ENCODE data around the gene TEN1.
"Not testable (repeated sequence)": the region's sequence is repeated elsewhere in the genome, so short reads cannot be mapped to it uniquely, and the experiment has no call there.

Gene TEN1

DNA sequence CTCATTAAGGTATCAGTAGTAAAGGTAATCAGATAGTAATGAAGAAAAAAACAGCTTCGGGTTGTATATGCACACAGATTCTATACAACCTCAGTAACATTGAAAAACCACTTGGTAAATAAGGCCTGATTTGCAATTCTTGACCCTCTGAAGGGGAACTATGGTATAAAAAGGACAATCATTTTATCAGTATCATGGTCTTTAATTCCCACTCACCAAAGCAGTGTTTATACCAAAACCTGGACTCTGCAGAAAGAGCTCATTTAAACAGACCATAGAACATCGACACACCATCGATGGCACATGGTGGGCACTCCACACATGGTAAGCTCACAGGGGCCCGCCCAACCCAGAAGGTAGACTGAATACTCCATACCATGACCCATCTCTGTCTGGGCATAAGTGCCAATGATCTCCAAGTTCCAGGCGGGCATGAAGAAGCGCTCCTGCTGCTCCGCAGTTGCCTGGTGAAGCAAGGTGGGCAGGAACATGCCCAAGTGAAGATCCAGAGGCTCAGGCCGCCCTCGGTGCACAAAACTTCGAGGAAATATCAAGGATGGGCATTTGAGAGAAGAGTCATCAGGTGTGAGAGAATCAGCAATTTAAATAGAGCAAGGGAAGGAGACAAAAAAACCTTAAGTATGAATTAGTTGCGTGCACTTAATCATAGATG lies 19.1 kb upstream of the TEN1 start:
- Mint-ChIP-seq H3K36me3 (ENCODE audit: low read depth) (peaks cover 16% of the 10 kb centered on the region), H3K4me1 (ENCODE audit: low read depth) (peaks cover 2% of the 10 kb centered on the region), H3K27ac (no peak overlapping the region), H3K27me3 (ENCODE audit: low read depth) (no peaks in the 10 kb centered on the region), H3K9me3 (no peaks in the 10 kb centered on the region), H3K4me3 (no peak overlapping the region)

DNA sequence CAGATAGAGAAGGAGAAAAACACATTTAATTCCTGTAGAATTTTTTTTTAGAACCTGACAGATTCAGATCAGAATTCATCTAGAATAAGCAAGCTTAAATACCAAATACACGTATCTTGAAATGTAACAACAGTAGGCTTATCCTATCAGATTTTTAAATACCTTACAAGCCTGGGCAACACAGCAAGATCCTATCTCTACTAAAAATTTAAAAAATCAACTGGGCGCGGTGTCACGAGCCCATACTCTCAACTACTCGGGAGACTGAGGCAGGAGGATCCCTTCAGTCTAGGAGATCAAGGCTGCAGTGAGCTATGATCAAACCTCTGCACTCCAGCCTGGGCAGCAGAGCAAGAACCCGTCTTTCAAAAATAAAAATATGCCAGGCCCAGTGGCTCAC lies 13.6 kb upstream of the TEN1 start:
- no peak overlapping the region for H3K27ac Mint-ChIP-seq
- H3K9me3 Mint-ChIP-seq: no peaks in the 10 kb centered on the region
- no peak overlapping the region for H3K4me3 Mint-ChIP-seq
- H3K4me1 Mint-ChIP-seq (ENCODE audit: low read depth): peaks cover 4% of the 10 kb centered on the region
- no peaks in the 10 kb centered on the region for H3K27me3 Mint-ChIP-seq (ENCODE audit: low read depth)
- H3K36me3 Mint-ChIP-seq (ENCODE audit: low read depth): peaks cover 2% of the 10 kb centered on the region

DNA sequence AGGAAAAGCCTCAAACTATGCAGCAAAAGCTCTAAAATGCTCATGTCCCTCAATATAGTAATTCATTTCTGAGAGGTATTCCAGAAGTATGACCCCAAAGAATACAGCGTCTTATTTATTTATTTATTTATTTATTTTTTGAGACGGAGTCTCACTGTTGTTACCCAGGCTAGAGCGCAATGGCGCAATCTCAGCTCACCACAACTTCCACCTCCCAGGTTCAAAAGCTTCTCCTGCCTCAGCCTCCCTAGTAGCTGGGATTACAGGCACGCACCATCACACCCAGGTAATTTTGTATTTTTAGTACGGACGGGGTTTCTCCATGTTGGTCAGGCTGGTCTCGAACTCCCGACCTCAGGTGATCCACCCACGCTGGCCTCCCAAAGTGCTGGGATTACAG lies 10.0 kb upstream of the TEN1 start:
- not testable (repeated sequence) for H3K9me3 Mint-ChIP-seq; H3K27me3 Mint-ChIP-seq (ENCODE audit: low read depth); H3K4me1 Mint-ChIP-seq (ENCODE audit: low read depth); H3K27ac Mint-ChIP-seq; H3K4me3 Mint-ChIP-seq
- H3K36me3 Mint-ChIP-seq (ENCODE audit: low read depth): peaks cover 20% of the 10 kb centered on the region

DNA sequence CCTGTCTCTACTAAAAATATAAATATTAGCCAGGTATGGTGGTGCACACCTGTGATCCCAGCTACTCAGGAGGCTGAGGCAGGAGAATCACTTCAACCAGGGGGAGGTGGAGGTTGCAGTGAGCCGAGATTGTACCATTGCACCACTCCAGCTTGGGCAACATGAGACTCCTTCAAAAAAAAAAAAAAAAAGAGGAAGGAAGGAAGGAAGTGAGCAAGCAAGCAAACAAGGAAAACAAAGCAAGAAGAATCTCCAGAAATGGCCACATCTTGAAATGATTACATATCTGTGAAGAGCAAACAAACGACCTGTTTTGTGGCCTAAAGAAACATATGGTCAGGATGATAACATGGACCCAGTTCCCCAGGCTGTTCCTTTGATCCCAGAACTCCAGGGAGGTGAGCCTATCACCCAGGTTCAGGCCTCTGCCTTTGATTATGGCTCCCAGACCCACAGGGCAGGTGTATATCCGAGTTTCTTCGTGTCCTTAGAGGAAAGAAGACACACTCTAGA lies 9.0 kb upstream of the TEN1 start:
- Mint-ChIP-seq H3K4me3 (no peak overlapping the region), H3K27ac (no peak overlapping the region), H3K27me3 (ENCODE audit: low read depth) (no peaks in the 10 kb centered on the region), H3K9me3 (no peaks in the 10 kb centered on the region), H3K36me3 (ENCODE audit: low read depth) (peaks cover 24% of the 10 kb centered on the region), H3K4me1 (ENCODE audit: low read depth) (peaks cover 5% of the 10 kb centered on the region)

DNA sequence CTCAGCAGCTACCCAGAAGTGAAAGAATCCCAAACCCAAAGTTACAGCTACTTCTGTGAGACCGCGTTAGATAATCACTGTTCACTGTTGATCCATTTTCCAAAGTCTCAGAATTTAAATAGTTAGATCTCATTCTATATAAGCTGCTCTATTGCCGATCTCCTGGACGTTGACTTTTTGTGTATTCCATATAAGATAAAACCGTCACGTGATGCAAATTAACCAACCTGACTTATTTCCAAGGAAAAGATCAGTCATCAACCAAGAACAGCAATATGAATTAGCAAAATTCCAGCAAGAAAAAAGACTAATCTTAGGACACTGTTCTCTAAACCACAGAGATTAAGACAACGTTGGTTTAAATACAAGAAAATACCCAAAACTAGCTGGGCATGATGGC lies 8.4 kb upstream of the TEN1 start:
- Mint-ChIP-seq H3K27me3 (ENCODE audit: low read depth) (no peaks in the 10 kb centered on the region), H3K36me3 (ENCODE audit: low read depth) (peaks cover 24% of the 10 kb centered on the region), H3K9me3 (no peaks in the 10 kb centered on the region), H3K4me1 (ENCODE audit: low read depth) (peaks cover 7% of the 10 kb centered on the region), H3K27ac (no peak overlapping the region), H3K4me3 (no peak overlapping the region)

DNA sequence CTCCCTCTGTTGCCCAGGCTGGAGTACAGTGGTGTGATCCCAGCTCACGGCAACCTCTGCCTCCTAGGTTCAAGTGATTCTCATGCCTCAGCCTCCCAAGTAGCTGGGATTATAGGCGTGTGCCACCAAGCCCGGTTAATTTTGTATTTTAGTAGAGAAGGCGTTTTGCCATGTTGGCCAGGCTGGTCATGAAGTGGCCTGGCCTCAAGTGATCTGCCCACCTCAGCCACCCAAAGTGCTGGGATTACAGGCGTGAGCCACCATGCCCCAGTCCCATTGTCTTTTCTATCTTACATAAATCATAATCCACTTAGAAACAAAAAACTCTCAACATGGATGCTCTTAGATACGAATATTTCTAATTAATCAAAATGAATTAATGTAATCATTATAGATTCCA lies 3.9 kb upstream of the TEN1 start:
- not testable (repeated sequence) for H3K4me3 Mint-ChIP-seq; H3K27ac Mint-ChIP-seq; H3K9me3 Mint-ChIP-seq; H3K27me3 Mint-ChIP-seq (ENCODE audit: low read depth)
- Mint-ChIP-seq H3K36me3 (ENCODE audit: low read depth) (peaks cover 31% of the 10 kb centered on the region), H3K4me1 (ENCODE audit: low read depth) (peaks cover 20% of the 10 kb centered on the region)

DNA sequence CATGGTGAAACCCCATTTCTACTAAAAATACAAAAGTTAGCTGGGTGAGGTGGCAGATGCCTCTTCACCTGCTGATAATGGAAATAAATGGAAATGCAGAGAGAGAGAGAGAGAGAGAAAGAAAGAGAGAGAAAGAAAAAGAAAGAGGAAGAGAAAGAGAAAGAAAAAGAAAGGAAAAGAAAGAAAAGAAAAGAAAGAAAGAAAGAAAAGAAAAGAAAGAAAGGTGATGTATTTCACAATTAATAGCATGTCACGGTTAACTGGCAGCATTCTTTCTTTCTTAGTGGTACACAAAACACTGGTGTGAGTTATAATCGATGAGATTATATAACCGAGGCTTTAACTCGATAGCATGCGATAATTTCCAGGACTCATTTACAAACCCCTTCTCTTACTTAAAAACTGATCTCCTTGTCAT lies 3.3 kb upstream of the TEN1 start:
- Mint-ChIP-seq H3K36me3 (ENCODE audit: low read depth) (peaks cover 29% of the 10 kb centered on the region), H3K27ac (no peak overlapping the region), H3K27me3 (ENCODE audit: low read depth) (no peaks in the 10 kb centered on the region), H3K4me3 (no peak overlapping the region), H3K9me3 (no peaks in the 10 kb centered on the region), H3K4me1 (ENCODE audit: low read depth) (peaks cover 21% of the 10 kb centered on the region)

DNA sequence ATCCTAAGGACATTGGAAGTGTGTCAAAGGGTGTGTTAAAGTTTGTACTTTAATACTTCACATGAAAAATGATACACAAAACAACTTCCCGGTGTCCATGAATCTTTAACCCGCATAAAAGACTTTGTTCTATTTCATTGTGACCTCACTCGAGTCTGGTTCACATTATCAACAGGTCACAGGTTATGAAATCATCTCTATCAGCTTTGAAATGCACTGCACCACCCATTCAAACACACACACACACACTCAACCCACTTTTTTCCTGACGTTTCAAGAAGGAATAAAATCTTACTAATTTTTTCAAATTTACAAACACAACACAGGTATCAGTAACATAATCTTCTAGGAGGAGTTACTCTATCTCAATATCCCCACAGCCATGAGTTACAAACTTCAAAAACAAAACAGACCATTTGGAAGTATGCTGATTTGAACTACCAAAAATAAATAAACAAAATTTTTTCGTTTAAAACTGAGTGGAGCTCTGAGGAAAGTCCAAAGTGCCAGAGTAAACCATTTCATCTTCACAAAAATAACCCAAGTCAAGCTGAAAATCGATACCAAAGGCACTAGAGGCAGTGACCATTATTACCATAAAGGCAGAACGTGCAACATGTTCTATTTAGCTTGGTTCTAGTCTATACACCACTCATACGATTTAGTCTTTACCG lies 2.7 kb upstream of the TEN1 start:
- H3K4me3 Mint-ChIP-seq: no peak overlapping the region
- H3K9me3 Mint-ChIP-seq: no peaks in the 10 kb centered on the region
- H3K27ac Mint-ChIP-seq: peak overlapping the region; percentile 1
- peaks cover 27% of the 10 kb centered on the region for H3K36me3 Mint-ChIP-seq (ENCODE audit: low read depth)
- H3K4me1 Mint-ChIP-seq (ENCODE audit: low read depth): peaks cover 22% of the 10 kb centered on the region
- no peaks in the 10 kb centered on the region for H3K27me3 Mint-ChIP-seq (ENCODE audit: low read depth)

DNA sequence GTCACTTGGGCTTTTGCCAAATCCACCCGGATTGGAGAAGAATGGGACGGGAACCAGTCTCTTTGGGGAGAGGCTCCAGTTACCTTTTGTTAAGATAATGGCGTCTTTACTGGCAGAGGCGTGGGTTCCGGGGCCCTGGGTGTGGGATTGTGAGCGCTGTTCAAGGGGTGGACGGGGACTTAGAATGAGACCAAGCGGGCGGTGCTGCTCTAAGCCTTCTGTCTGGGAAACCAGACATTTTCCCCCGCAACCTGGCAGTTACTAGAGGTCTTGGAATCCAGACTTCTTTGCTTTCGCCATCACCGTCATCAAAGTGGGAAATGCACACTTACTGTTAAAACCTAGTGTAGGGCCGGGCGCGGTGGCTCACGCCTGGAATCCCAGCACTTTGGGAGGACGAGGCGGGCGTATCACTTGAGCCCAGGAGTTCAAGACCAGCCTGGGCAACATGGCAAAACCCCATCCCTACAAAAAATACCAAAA lies 706 bp downstream of the TEN1 start:
- H3K4me3 Mint-ChIP-seq: peak overlapping the region; percentile 95
- H3K27me3 Mint-ChIP-seq (ENCODE audit: low read depth): no peaks in the 10 kb centered on the region
- H3K36me3 Mint-ChIP-seq (ENCODE audit: low read depth): peaks cover 9% of the 10 kb centered on the region
- H3K9me3 Mint-ChIP-seq: no peaks in the 10 kb centered on the region
- peaks cover 19% of the 10 kb centered on the region for H3K4me1 Mint-ChIP-seq (ENCODE audit: low read depth)
- peak overlapping the region; percentile 97 for H3K27ac Mint-ChIP-seq

DNA sequence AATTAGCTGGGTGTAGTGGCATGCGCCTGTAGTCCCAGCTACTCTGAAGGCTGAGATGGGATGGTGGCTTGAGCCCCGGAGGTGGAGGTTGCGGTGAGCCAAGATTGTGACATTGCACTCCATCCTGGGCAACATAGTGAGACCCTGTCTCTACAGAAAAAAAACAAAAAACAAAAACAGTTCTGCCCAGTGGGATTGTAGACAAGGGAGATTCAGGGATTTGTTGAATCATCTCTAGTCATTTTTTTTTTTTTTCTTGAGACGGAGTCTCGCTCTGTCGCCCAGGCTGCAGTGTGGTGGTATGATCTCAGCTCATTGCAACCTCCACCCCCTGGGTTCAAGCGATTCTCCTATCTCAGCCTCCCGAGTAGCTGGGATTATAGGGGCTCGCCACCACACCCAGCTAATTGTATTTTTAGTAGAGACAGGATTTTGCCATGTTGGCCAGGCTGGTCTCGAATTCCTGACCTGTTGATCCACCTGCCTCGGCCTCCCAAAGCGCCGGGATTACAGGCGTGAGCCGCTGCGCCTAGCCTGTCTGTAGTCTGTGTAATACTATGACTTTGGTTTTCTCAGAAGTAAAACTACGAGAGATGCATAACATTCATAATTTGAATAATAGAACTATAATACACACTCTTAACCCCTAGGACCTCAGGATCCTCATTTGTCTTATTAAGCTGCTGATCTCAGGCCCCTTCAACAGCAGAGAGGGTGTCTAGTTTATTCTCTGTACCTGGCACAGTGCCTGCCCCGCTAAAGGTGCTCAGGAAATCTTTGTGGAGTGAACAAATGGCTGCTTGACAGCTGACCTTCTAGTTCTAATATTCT lies 1.4 kb downstream of the TEN1 start:
- peaks cover 19% of the 10 kb centered on the region for H3K4me1 Mint-ChIP-seq (ENCODE audit: low read depth)
- peak overlapping the region; percentile 97 for H3K27ac Mint-ChIP-seq
- peaks cover 9% of the 10 kb centered on the region for H3K36me3 Mint-ChIP-seq (ENCODE audit: low read depth)
- peak overlapping the region; percentile 95 for H3K4me3 Mint-ChIP-seq
- no peaks in the 10 kb centered on the region for H3K27me3 Mint-ChIP-seq (ENCODE audit: low read depth)
- no peaks in the 10 kb centered on the region for H3K9me3 Mint-ChIP-seq

DNA sequence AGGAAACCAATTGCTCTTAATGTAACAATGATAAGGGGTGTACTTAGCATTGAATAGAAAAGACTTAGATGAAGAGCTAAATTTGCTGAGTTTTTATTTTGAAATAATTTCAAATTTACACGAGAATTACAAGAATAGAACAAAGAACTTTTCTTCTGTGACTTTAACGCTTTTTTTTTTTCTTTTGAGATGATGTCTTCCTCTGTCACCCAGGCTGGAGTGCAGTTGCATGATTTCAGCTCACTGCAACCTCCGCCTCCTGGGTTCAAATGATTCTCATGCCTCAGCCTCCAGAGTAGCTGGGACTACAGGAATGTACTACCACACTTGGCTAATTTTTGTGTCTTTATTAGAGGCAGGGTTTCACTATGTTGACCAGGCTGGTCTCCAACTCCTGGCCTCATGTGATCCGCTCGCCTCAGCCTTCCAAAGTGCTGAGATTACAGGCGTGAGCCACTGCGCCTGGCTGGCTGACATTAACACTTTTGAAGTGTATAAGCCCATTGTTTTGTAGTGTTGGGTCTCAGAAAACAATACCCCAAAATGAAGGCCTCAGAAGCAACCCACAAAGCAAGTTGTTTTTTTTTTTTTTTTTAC lies 2.1 kb downstream of the TEN1 start:
- Mint-ChIP-seq H3K27ac (peak overlapping the region; percentile 52), H3K36me3 (ENCODE audit: low read depth) (peaks cover 7% of the 10 kb centered on the region), H3K9me3 (no peaks in the 10 kb centered on the region), H3K4me3 (no peak overlapping the region), H3K27me3 (ENCODE audit: low read depth) (no peaks in the 10 kb centered on the region), H3K4me1 (ENCODE audit: low read depth) (peaks cover 15% of the 10 kb centered on the region)

DNA sequence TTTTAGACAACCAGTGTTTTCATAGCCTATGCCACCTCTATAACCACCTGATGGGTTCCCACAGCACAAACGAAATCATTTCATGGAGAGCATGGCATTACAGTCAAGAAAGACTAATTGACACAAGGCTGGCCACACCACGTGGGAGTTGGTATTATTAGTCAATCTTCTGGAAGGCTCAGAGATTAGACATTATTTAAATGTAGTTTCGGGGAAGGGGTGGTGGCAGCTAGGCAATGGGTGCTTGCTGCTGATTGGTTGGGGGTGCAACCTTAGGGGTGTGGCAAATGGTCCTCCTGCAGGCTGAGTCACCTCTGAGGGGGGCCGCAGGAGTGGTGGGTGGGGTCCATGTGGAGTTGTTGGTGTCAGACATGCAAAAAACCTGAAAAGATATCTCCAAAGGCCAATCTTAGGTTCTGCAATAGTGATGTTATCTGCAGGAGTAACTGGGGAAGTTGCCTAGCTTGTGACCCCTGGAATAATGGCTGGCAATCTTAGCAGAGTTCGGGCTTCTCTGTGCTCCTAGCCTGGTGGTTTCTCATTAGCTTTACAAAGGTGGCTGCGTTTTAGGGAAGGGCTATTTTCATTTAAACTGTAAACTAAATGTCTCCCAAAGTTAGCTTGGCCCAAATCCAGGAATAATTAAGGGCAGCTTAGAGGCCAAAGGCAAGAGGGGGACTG lies 4.6 kb downstream of the TEN1 start:
- no peak overlapping the region for H3K4me3 Mint-ChIP-seq
- no peaks in the 10 kb centered on the region for H3K27me3 Mint-ChIP-seq (ENCODE audit: low read depth)
- no peaks in the 10 kb centered on the region for H3K9me3 Mint-ChIP-seq
- H3K36me3 Mint-ChIP-seq (ENCODE audit: low read depth): no peaks in the 10 kb centered on the region
- no peak overlapping the region for H3K27ac Mint-ChIP-seq
- peaks cover 4% of the 10 kb centered on the region for H3K4me1 Mint-ChIP-seq (ENCODE audit: low read depth)

DNA sequence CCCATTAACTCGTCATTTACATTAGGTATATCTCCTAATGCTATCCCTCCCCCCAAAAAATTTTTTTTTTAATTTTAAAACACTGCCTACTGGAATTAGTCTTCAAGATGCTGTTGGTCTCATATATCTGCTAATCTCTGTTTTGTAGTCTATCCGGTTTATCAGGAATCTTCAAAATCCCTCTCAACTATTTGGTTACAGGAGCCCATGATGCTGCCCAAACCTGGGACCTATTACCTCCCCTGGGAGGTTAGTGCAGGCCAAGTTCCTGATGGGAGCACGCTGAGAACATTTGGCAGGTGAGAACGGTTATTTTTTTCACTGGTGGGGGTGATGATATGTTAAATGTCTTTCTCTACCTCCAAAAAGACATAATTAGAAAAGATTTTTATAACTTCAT lies 6.9 kb downstream of the TEN1 start:
- no peaks in the 10 kb centered on the region for H3K9me3 Mint-ChIP-seq
- no peak overlapping the region for H3K4me3 Mint-ChIP-seq
- H3K36me3 Mint-ChIP-seq (ENCODE audit: low read depth): no peaks in the 10 kb centered on the region
- no peak overlapping the region for H3K27ac Mint-ChIP-seq
- H3K27me3 Mint-ChIP-seq (ENCODE audit: low read depth): no peaks in the 10 kb centered on the region
- H3K4me1 Mint-ChIP-seq (ENCODE audit: low read depth): no peaks in the 10 kb centered on the region

DNA sequence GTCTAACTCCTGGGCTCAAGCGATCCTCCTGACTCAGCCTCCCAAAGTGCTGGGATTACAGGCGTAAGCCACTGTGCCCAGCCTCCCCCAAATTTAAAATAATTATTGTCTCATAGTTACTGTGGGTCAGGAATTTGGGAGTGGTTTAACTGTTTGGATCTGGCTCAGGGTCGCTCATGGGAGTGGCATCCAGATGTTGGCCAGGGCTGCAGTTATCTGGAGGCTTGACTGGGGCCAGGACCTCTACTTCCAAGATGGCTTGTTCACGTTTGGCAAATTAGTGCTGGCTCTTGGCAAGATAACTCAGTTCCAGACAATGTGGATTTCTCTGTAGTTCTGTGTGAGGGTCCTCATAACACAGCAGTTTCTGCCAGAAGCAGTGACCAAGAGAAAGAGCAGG lies 8.0 kb downstream of the TEN1 start:
- no peak overlapping the region for H3K4me3 Mint-ChIP-seq
- no peaks in the 10 kb centered on the region for H3K4me1 Mint-ChIP-seq (ENCODE audit: low read depth)
- peaks cover 5% of the 10 kb centered on the region for H3K36me3 Mint-ChIP-seq (ENCODE audit: low read depth)
- H3K9me3 Mint-ChIP-seq: no peaks in the 10 kb centered on the region
- no peak overlapping the region for H3K27ac Mint-ChIP-seq
- no peaks in the 10 kb centered on the region for H3K27me3 Mint-ChIP-seq (ENCODE audit: low read depth)
